OCI-LY1 (cell line): Measurements from ENCODE around the gene MCC.

Source experiments
- CTCF ChIP-seq: fragments of 200-600 bp; sonication (generic), shearing (Covaris generic); IDR thresholded peaks from 2 replicates; pipeline ENCODE4 v1.5.1; 2017; ENCODE audit warnings: mild to moderate bottlenecking, antibody characterized with exemption, low read length, moderate library complexity, mixed read lengths
- EZH2 ChIP-seq: fragments of 200-600 bp; sonication (generic), shearing (Covaris generic); IDR thresholded peaks from 2 replicates; pipeline ENCODE4 v1.8.0; 2017; ENCODE audit warnings: borderline replicate concordance, mixed run types, mild to moderate bottlenecking, antibody characterized with exemption, low read length, moderate library complexity, mixed read lengths

GRCh38 chr5:112973036-112973435 is 515.2 kb downstream of the MCC start:
- TF ChIP-seq CTCF (no peak), EZH2 (no peak)
